OCI-LY1 (cell line): ENCODE data around the gene ZNF333.

Experiments
- H2AFZ ChIP-seq: fragments of 200-600 bp; sonication (generic), shearing (Covaris generic); 2 replicates; pipeline ENCODE4 v1.6.0; 2014; ENCODE audit warnings: antibody characterized with exemption, mild to moderate bottlenecking, low read length
- H3F3A ChIP-seq: fragments of 200-600 bp; sonication (generic), shearing (Covaris generic); 2 replicates; pipeline ENCODE4 v1.6.0; 2014; ENCODE audit warnings: mild to moderate bottlenecking, antibody characterized with exemption, low read length, moderate library complexity; ENCODE audit not compliant: insufficient read depth
- H3K27ac ChIP-seq: fragments of 200-600 bp; sonication (generic); 2 replicates; pipeline ENCODE4 v1.5.1; 2014; ENCODE audit warnings: low read length, mixed run types, mild to moderate bottlenecking, low read depth; ENCODE audit not compliant: poor library complexity, severe bottlenecking
- H3K27me3 ChIP-seq: fragments of 200-600 bp; sonication (generic); 2 replicates; pipeline ENCODE4 v1.6.0; 2014; ENCODE audit warnings: antibody characterized with exemption, mild to moderate bottlenecking, low read length, moderate library complexity; ENCODE audit not compliant: insufficient read depth
- H3K36me3 ChIP-seq: fragments of 200-600 bp; sonication (generic); 2 replicates; pipeline ENCODE4 v1.6.1; 2014; ENCODE audit warnings: mild to moderate bottlenecking, antibody characterized with exemption, low read length, moderate library complexity, mixed read lengths; ENCODE audit not compliant: insufficient read depth
- H3K4me1 ChIP-seq: fragments of 200-600 bp; sonication (generic); 2 replicates; pipeline ENCODE4 v1.5.1; 2014; ENCODE audit warnings: mild to moderate bottlenecking, low read length, moderate library complexity; ENCODE audit not compliant: insufficient read depth, severe bottlenecking
- H3K4me2 ChIP-seq: fragments of 200-600 bp; sonication (generic), shearing (Covaris generic); 2 replicates; pipeline ENCODE4 v1.6.1; 2014; ENCODE audit warnings: low read length
- H3K4me3 ChIP-seq: fragments of 200-600 bp; sonication (generic); 2 replicates; pipeline ENCODE4 v1.5.1; 2014; ENCODE audit warnings: low read length, low read depth, mild to moderate bottlenecking, mixed read lengths; ENCODE audit not compliant: poor library complexity, severe bottlenecking
- H3K79me2 ChIP-seq: fragments of 200-600 bp; shearing (Covaris generic); 2 replicates; pipeline ENCODE4 v1.6.1; 2016; ENCODE audit warnings: mixed run types, low read length, mixed read lengths; ENCODE audit not compliant: insufficient read depth
- H3K9ac ChIP-seq: fragments of 200-600 bp; sonication (generic), shearing (Covaris generic); 2 replicates; pipeline ENCODE4 v1.6.1; 2014; ENCODE audit warnings: mild to moderate bottlenecking, low read length, mixed read lengths
- H3K9me2 ChIP-seq: fragments of 200-600 bp; sonication (generic), shearing (Covaris generic); 2 replicates; pipeline ENCODE4 v1.6.1; 2014; ENCODE audit warnings: low read depth, mild to moderate bottlenecking, low read length, mixed read lengths
- H3K9me3 ChIP-seq: fragments of 200-600 bp; shearing (Covaris generic); 2 replicates; pipeline ENCODE4 v1.6.1; 2014; ENCODE audit warnings: low read length, mixed read lengths
- H4K20me1 ChIP-seq: fragments of 200-600 bp; sonication (generic), shearing (Covaris generic); 2 replicates; pipeline ENCODE4 v1.6.0; 2016; ENCODE audit warnings: mild to moderate bottlenecking, low read length; ENCODE audit not compliant: insufficient read depth
- CTCF ChIP-seq: fragments of 200-600 bp; sonication (generic), shearing (Covaris generic); IDR thresholded peaks from 2 replicates; pipeline ENCODE4 v1.5.1; 2017; ENCODE audit warnings: mild to moderate bottlenecking, antibody characterized with exemption, low read length, moderate library complexity, mixed read lengths
- EZH2 ChIP-seq: fragments of 200-600 bp; sonication (generic), shearing (Covaris generic); IDR thresholded peaks from 2 replicates; pipeline ENCODE4 v1.8.0; 2017; ENCODE audit warnings: borderline replicate concordance, mixed run types, mild to moderate bottlenecking, antibody characterized with exemption, low read length, moderate library complexity, mixed read lengths

The ZNF333 gene

GRCh38 chr19:14689598-14690503, at the start of gene ZNF333:
TSS of gene ZNF333 (plus strand) at chr19:14690048. CDS start at chr19:14693492, 3,444 bp downstream.
- H3K9ac ChIP-seq, result peak within 1 kb of the TSS; percentile 75
- peak within 1 kb of the TSS; percentile 94 for H2AFZ ChIP-seq
- no peaks in the 10 kb centered on the region for H3K27me3 ChIP-seq
- H3K9me2 ChIP-seq, result no peaks in the 10 kb centered on the region
- peaks cover 24% of the 10 kb centered on the region for H3K4me1 ChIP-seq
- peak within 1 kb of the TSS; percentile 74 for H3K4me3 ChIP-seq
- no peaks in the 10 kb centered on the region for H3K36me3 ChIP-seq
- no peak for TF ChIP-seq CTCF
- TF ChIP-seq EZH2, result no peak
- no peaks in the 10 kb centered on the region for H3K79me2 ChIP-seq
- no peaks in the 10 kb centered on the region for H3K9me3 ChIP-seq
- peaks cover 8% of the 10 kb centered on the region for H3F3A ChIP-seq
- H3K4me2 ChIP-seq, result peak within 1 kb of the TSS; percentile 85
- no peaks in the 10 kb centered on the region for H4K20me1 ChIP-seq
- H3K27ac ChIP-seq, result peak within 1 kb of the TSS; percentile 94

GRCh38 chr19:14648506-14648905, 41.3 kb upstream of the ZNF333 start:
- Histone ChIP-seq H3K79me2 (no peaks in the 10 kb centered on the region), H3F3A (no peaks in the 10 kb centered on the region), H3K27me3 (no peaks in the 10 kb centered on the region), H4K20me1 (no peaks in the 10 kb centered on the region), H3K9me3 (no peaks in the 10 kb centered on the region), H2AFZ (no peak overlapping the region), H3K36me3 (no peaks in the 10 kb centered on the region), H3K4me1 (no peaks in the 10 kb centered on the region), H3K9ac (no peak overlapping the region), H3K4me3 (no peak overlapping the region), H3K27ac (no peak overlapping the region), H3K4me2 (no peak overlapping the region), H3K9me2 (no peaks in the 10 kb centered on the region)
- no peak for TF ChIP-seq EZH2
- no peak for TF ChIP-seq CTCF

GRCh38 chr19:14649020-14649419, 40.8 kb upstream of the ZNF333 start:
- H2AFZ ChIP-seq, result no peak overlapping the region
- H3K4me3 ChIP-seq, result no peak overlapping the region
- H3K27me3 ChIP-seq, result no peaks in the 10 kb centered on the region
- no peaks in the 10 kb centered on the region for H3K4me1 ChIP-seq
- H3K79me2 ChIP-seq, result no peaks in the 10 kb centered on the region
- no peak overlapping the region for H3K27ac ChIP-seq
- H3K9me3 ChIP-seq, result no peaks in the 10 kb centered on the region
- no peaks in the 10 kb centered on the region for H4K20me1 ChIP-seq
- H3K9ac ChIP-seq, result no peak overlapping the region
- H3K36me3 ChIP-seq, result no peaks in the 10 kb centered on the region
- no peak overlapping the region for H3K4me2 ChIP-seq
- H3F3A ChIP-seq, result no peaks in the 10 kb centered on the region
- TF ChIP-seq EZH2 (no peak), CTCF (no peak)
- H3K9me2 ChIP-seq, result no peaks in the 10 kb centered on the region
